GM03348 (cell line): ENCODE measurements around the gene GREB1.

Experiments
- DNase-seq: peaks from one replicate; pipeline ENCODE4 v3.0.0; 2012; ENCODE audit warnings: low spot score

GREB1 gene

DNA sequence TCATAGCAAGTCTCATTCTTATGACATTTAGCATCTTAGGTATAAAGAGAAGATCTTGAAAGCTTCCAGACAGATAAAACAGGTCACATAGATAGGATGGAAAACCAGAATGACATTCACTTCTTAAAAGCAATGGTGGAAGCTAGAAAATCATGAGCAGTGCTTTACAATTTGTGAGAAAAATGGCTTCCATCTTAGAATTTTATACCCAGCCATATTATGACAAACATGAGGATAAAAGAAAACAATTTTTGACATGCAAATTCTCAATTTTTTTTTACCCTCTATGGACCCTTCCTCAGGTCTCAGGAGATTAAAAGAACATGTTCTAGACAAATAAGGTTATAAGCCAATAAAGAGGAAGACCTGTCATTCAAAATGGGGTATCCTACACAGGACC is 129.0 kb downstream of the GREB1 start:
- no peak for DNase-seq

DNA sequence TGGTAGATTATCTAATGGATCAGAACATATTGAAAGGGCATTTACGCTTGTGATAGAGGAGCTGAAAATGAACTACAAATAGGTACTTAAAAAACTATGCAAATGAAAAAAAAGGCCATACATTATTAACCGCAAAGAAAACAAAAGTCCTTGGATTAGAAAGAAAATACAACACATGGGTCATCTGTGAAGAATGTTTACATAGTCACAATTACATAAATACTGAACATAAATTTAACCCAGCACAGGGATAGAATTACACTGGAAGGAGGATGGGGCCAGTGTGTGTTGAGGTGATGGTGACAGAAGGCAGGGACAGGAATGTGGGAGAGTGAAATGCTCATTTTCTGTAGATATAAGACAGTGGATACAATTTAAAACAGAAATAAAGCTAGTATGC is 129.6 kb downstream of the GREB1 start:
- no peak for DNase-seq

DNA sequence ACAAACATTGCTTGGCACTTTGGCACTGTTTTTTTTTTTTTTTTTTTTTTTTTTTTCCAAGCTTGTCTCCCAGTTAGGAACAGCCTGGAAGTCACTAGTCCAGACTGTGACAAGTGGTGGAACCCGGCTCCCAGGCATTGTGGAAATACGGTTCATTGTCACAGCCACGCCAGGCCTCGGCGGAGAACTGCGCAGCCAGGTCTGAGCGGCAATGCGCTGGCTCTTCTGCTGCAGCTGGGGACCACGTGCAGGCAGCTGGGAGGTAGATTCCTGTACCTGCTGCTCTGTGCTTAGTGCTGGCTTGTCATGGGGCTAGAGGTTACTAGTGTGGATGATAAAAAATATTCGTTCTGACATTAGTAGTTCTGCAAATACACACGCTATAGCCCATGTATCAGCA is 131.2 kb downstream of the GREB1 start:
- no peak for DNase-seq

DNA sequence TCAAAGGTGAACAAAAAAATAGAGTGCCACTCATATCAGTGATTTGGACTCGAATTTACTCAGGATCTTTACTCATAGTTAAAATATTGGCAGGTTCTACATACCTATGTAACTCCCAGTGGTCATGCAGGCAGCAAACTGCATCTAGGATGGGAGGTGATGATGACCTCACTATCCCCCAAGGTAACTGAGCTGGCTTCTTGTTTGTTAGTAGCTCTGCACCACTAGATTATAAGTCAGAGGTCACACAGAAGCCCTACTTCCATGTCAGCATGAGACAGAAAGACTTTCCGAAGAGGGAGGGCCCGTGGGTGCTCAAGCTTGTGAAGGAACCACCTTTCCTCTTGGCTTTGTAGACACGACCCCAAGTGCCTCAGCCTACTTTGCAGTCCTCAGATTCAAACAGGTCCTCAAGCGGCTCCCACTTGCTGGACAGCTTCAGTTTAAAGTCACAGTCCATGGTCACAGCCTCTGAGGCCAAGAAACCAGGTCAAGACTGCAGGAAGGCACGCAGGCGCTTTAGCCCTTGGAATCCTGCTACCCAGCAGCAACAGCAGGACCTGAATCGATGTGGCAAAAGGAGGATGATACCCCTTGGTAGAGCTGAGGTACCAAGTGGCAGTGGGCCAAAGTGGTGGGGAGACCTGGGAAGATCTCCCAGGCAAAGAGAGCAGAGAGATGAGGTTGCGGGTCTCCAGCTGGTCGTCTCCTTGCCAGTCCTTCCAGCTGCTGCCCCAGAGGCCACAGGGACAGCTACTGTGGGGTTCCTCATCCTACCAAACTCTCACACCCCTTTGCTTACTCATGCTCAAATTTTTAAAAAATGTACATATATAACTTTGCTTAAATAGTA is 131.9 kb downstream of the GREB1 start:
- DNase-seq, result no peak

DNA sequence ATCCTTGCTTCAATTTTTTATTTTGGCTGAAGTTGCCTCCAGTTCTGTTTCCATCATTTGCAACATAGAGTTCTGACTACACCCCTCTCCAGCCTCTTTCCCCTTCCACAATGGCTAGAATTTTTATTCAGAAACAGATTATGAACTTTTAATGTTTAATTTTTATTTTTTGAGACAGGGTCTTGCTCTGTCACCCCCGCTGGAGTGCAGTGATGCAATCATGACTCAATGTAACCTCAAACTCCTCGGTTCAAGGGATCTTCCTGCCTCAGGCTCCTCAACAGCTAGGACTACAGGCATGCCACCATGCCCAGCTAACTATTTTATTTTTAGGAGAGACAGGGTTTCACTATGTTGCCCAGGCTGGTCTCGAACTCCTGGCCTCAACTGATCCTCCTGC is 133.3 kb downstream of the GREB1 start:
- no peak for DNase-seq

DNA sequence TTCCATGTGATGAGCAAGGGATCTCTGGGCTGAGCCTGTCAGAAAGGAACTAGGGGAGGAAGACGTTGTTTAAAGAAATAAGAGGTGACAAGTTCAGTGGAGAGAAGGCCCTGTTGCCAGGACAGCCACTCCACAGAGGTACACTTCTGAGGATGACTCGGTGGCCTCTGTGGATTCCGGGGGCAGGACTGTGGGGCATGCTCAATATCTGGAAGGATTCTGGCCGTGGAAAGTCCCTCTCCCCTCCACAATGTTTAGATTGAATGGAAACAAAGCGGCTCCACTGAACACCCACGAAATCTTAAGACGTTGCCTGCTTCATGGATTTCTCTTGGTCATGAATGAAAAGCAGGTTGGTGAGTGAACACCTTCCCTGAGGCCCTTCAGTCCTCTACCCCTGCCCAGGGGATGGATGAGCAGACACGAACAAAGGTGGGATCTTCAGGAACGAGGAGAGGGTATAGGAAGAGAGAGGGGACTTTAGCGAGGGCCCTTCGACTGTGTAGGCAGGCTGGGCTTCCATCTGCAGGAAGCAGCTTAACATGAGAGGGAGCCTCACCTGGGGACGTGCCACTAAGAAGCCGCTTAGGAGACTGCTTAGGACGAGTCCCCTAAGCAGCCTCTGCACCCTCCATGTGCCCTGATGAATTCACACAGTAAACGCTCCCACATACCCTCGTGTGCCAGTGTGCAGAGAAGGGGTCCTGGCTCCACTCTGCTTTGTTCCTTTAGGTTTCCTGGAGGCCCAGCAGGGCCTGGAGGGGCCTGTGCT is 134.2 kb downstream of the GREB1 start:
- no peak for DNase-seq

DNA sequence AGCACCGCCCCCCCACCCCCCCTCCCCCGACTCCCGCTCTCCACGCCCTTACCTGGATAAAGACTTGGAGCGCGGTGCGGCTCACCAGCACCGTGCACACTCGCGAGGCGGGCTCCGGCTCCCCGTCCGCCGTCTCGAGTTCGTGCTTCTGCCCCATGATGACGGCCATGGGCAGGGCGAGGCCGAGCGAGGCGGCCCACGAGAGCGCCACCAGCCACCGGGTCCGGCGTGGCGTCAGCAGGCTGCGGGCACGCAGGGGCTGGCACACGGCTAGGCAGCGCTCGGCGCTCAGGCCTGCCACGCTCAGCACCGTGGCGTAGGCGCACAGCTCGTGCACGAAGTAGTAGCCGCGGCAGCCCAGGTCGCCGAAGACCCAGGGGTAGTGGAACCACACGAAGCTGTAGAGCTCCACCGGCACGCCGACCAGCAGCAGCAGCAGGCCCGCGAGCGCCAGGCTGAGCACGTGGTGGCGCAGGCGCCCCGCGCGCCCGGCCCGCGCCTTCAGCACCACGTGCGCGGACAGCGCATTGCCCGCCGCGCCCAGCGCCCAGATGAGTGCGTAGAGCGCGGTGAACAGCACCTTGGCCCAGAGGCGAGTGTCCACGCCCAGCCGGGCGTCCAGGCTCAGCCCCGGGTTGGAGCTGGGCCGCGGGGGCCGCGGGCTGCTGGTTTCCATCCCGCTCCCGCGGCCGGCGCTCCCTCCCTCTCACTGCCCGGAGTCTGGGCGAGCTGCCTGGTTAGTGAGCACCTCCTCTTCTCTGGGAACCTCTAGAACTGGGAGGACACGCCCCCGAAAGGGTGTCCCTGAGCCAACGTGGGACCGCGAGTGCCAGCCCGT is 135.8 kb downstream of the GREB1 start, which contains the start of gene NTSR2:
TSS of gene NTSR2 (minus strand) at position 742 of the 838 bp plus-strand sequence. CDS start at position 676, 66 bp downstream.
- peak; percentile 68 for DNase-seq

DNA sequence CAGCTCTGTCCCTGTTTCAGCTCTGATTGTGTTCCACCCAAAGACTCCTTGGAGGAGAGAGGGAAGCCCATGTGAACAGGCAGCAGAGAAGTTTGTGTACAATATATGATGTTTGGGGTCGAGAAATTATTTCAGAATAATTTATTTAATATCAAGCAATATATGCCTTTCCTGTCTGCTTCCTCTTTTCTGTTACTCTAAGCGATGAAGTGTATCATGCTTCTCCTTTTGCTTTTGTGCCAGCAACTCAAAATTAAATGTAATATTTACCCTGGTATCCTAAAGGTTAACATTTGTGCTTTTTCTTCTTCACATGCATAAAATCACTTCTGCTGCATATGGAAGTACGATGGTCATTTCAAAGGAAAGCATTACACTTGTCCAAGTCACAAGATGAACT is 138.6 kb downstream of the GREB1 start:
- no peak for DNase-seq

DNA sequence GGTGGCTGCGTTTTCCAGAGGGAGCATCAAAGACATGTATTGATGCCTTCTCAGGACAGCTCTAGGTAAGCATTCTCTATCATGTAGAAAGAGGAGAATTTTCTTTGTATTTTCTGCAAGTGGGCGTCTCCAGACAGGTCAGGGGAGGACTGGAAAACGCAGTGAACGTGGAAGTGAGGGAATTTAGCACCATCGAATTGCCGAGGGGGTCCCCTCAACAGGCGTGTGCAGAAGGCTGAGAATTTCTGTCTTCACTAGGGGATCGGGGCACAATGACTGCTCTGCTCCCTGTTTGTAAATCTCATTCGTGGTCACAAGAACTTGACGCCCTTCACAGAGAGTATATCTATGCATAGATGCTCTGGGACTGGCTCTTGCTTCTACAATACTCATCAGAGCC is 141.1 kb downstream of the GREB1 start:
- no peak for DNase-seq

DNA sequence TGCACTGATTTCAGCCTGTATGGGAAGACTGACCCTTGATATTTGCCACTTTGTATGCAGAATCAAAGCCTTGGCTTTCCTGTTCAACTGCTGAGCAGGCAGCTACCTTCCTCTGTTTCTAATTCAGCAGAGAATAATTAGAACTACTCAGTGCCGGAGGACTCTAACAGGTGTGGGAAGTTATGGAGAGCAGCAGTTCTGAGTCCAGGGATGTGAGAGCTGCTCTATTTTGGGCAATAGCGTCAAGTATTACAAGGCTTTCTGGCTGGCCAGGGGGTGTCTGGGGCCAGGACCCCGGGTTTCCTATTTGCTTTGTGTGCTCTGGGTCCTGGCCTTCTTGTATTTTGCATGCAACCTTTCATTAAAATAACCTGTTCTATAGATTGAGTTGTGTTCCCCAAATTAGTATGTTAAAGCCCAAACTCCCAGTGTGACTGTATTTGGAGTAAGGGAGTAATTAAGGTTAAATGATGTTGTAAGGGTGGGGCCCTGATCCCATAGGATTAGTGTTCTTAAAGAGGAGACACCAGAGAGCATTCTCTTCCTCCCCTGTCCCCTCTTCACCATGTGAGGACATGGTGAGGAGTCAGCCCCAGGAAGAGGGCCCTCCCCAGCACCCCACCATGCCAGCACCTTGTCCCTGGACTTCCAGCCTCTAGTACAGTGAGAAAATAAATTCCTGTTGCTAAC is 141.7 kb downstream of the GREB1 start:
- no peak for DNase-seq

DNA sequence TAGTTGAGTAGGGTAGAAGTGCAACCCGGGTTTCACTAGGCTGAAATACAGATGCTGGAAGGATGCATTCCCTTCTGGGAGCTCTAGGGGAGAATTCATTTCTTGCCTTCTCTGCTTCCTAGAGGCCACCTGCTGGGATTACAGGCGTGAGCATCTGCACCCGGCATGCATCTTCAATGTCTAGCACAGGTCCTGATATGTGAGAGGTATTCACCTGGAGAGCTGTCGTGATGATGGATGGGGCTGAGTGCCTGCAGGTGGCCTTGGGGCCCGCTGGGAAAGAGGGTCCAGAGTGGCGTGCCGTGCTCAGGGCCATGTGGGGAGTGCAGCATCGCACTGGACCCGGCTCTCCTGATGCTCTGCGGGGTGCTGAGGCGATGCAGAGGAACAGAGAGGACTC is 142.8 kb downstream of the GREB1 start:
- DNase-seq, result no peak

DNA sequence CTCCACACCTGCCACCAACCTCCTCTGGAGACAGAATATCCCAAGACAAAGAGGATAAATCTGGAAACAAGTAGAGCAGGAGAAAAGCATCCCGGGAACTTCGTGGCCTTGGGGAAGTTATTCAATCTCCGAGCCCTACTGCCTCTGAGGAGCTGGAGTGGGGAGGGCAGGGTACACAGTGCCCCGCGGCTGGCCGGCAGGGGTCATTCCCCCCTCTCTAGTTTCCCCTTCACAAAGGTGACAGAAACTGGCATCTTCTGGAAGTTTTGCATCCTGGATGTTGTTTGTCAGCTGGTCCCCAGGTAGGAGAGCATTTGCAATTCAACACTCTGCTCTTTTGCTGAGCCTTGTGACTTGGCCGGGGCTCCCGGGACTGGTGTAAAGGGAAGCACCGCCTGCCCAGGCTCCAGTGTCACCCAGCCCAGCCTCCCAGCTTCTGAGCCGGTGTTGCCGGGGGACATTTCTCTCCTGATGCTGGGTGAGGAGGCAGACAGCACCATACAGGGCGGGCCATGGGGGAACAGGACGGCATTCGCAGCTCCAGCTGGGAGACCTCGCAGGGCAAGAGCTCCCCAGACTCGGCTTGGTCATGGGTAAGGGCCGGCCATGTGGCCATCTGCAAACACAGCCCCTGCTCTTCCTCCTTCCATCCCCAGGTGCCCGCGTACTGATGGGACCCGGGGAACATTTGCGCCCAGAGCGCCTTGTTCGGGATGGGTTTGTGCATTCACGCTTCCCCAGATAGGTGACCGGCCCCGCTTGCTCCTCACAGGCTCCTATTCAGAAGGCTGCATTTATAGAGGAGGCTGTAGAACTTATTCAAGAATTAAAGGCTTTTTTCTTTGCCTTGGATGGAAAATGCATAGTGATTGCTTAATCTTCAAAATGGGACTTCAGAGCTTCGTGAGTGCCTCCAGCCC is 143.6 kb downstream of the GREB1 start:
- DNase-seq, result no peak

DNA sequence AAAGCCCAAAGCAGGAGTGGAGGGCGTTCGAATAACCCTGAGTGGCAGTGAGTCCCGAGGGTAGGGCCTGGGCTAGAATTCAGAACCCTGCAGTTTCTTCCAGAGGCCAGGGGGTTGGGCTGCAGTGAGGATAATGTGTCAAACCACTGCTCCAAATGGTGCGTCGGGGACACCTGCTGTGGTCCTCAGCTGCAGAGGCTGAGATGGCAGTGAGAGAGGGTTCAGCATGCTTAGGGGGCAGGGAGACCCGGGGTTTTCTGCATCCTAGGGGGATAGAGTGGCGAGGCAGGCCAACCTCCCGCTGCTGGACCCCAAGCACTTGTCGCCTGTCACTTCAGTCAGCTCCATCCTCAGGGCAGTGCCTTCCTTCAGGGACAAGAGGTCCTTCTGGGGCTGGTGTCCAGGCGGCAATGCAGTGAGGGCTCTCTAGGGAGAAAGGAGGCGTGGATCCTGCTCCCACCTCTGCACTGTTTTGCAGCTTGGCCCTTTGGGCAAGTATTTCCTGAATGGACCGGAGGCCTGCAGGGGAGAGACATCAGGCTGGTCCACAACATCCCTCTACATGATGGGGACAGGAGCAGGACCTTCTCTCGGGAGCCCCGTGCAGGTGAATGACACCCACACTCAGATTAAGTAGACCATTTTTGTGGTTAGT is 144.6 kb downstream of the GREB1 start:
- DNase-seq, result no peak

DNA sequence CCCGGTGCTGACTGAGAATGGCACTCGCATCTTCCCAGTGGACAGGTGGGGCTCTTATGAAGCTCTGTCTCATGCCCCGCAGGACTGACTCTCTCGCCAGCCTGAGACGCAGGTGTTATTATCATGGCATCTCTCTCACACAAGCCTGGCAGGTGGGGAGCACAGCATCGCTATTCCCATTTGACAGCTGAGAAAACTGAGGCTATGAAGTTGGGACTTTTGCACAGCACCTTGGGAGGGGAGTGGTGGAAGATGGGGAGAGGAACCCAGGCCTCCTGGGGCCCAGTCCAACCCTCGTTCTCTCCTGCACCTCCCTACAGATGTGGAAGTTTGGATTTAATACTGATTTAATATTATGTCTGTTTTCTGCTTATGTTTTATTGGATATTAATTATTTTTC is 145.2 kb downstream of the GREB1 start:
- DNase-seq, result no peak

DNA sequence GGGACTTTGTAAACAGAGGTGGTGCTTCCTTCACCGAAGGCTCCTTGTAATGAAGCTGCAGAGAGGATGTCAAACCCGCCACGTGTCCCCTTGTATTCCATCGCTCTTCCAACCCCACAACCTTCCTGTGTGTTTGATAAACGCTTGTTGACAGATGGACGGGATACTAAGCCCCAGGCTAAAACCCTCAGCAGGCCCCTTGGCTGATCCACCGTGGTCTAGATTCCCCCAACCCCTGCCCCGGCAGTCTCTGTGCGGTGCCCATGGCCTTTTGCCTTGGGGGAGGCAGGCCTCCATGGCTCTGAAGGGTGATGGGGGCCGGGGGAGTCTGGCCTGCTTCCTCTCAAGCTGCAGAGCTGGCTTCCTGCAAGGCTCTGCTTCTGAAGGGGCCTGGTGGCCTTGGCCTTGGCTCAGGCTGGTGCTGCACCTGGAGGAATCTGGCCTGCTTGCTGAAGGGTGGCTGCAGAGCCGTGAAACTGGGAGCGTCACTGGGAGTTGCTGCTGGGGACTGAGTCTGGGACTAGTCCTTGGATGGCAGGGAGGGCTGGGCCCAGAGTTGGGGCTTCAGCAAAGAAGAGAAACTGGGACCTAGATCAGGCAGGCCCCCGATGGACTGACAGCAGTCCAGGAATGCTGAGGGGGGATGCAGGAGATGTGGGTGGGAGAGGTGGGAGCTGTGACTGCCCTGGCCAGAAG is 145.8 kb downstream of the GREB1 start:
- no peak for DNase-seq

DNA sequence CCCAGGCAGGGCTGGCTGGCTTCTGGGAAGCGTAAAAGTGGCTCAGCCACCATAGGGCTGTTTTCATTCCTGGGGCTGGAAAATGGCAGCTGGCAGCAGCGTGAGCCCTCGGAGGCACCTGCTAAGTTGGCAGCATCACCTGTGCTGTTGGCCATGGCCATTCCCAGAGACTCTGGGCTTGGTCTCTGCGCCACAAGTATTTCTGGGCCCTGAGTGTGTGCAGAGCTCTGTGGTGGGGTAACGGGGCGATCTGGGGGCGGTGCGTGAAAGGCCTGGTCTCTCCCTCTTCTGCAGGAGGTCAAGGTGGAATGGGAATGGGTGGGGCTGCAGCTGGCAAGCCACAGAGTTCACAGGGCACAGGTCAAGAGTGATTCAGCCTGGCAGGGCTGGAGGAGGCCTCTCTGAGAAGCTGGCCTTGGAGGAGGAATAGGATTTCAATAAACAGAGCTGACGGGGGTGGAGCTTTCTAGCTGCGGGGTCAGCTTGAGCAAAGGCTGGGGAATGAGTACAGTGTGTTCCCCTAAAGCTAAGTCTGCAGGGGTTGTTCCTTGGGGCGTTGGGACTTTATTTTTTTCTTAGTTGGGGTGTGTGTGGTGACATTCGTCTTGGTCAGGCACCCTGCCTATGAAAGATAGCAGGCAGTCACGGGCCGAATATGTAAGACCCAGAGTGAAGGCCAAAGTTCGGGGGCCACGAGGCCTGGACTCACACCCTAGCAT is 146.5 kb downstream of the GREB1 start:
- DNase-seq, result no peak

DNA sequence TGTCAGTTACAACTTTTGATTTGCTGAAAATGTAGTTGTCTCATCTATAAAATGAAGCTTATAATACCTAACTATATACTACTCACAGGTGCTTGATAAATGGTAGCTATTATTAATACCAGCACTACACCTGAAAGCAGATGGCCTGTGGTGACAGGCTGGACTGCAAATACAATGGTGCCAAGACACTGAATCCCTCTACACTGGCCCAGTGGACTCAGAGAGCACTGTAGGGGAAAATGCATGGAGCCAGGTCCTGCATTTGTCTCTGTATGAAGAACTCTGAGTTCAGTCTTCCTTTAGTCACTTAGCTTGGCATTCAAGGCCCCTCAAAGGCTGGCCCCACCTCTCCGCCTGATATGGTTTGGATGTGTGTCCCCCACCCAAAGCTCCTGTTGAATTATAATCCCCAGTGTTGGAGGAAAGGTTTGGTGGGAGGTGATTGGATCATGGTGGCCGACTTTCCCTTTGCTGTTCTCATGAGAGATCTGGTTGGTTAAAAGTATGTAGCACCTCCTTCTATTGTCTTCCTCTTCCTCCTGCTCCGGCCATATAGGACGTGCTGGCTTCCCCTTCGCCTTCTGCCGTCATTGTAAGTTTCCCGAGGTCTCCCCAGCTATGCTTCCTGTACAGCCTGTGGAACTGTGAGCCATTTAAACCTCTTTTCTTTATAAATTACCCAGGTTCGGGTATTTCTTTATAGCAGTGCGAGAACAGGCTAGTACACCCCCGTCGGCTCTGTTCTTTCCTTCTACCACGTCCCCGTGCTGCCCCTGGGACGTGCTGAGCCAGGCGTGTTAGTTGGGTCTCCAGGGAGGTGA is 147.3 kb downstream of the GREB1 start:
- no peak for DNase-seq
